Kidney epithelial cell (primary cell): ENCODE data around the gene PPP1R1C. TPM values are rescaled to one million over a fixed set of nuclear protein-coding genes. Genes with fewer than 3 reads are reported as not detected.

Experiments
- DNase-seq: peaks from one replicate; pipeline ENCODE4 v3.0.0-alpha.2; 2010; ENCODE audit warnings: low read depth
- H3K27me3 ChIP-seq: 2 replicates; pipeline ENCODE4 v1.6.0; 2011; ENCODE audit warnings: low read length; ENCODE audit not compliant: control insufficient read depth, insufficient read depth
- H3K36me3 ChIP-seq: 2 replicates; pipeline ENCODE4 v1.5.1; 2011; ENCODE audit warnings: low read length; ENCODE audit not compliant: control insufficient read depth, insufficient read depth
- H3K4me3 ChIP-seq: 2 replicates; pipeline ENCODE4 v1.5.1; 2011; ENCODE audit warnings: low read depth, mild to moderate bottlenecking, control low read depth, low read length
- CTCF ChIP-seq: IDR thresholded peaks from 2 replicates; pipeline ENCODE4 v1.5.1; 2011; ENCODE audit warnings: mild to moderate bottlenecking, moderate library complexity, low read length, control low read depth, inconsistent platforms; ENCODE audit not compliant: insufficient read depth, poor library complexity, severe bottlenecking
- total RNA-seq: library from RNA; depleted of rRNA; stranded (reverse); fragments of >200 nt; gene quantifications from 2 replicates; pipeline ENCODE4 v1.2.3, GENCODE V29; 2015

The PPP1R1C gene
- total RNA-seq, 1 donor from 2014 or later, result 2.1 TPM

GRCh38 chr2:182133195-182133891, 147.7 kb downstream of the PPP1R1C start:
- H3K4me3 ChIP-seq, result no peak overlapping the region
- peak; percentile 4 for DNase-seq
- H3K36me3 ChIP-seq, result no peaks in the 10 kb centered on the region
- no peak for TF ChIP-seq CTCF
- H3K27me3 ChIP-seq, result no peaks in the 10 kb centered on the region

- Histone ChIP-seq H3K36me3 (no peaks in the 10 kb centered on the region), H3K4me3 (no peak overlapping the region), H3K27me3 (no peaks in the 10 kb centered on the region)
- no peak for DNase-seq
- TF ChIP-seq CTCF, result no peak
Observed at GRCh38 chr2:182134201-182134600, 148.5 kb downstream of the PPP1R1C start.

GRCh38 chr2:182142062-182142461, 156.4 kb downstream of the PPP1R1C start:
- Histone ChIP-seq H3K27me3 (no peaks in the 10 kb centered on the region), H3K36me3 (no peaks in the 10 kb centered on the region), H3K4me3 (no peak overlapping the region)
- TF ChIP-seq CTCF, result no peak
- DNase-seq, result no peak

GRCh38 chr2:182144041-182144775, 158.6 kb downstream of the PPP1R1C start:
- H3K4me3 ChIP-seq, result no peak overlapping the region
- no peaks in the 10 kb centered on the region for H3K36me3 ChIP-seq
- no peaks in the 10 kb centered on the region for H3K27me3 ChIP-seq
- no peak for TF ChIP-seq CTCF
- no peak for DNase-seq

- H3K36me3 ChIP-seq, result no peaks in the 10 kb centered on the region
- no peaks in the 10 kb centered on the region for H3K27me3 ChIP-seq
- no peak overlapping the region for H3K4me3 ChIP-seq
- DNase-seq, result no peak
- no peak for TF ChIP-seq CTCF
Observed at GRCh38 chr2:182144776-182145165, 159.1 kb downstream of the PPP1R1C start.

- Histone ChIP-seq H3K27me3 (no peaks in the 10 kb centered on the region), H3K36me3 (no peaks in the 10 kb centered on the region), H3K4me3 (no peak overlapping the region)
- no peak for DNase-seq
- TF ChIP-seq CTCF, result no peak
Observed at GRCh38 chr2:182148344-182148743, 162.7 kb downstream of the PPP1R1C start.
